PFSK-1 (cell line): ENCODE measurements around the gene OXER1.

Experiments
- FOXP2 ChIP-seq: optimal IDR thresholded peaks from 2 replicates; pipeline ENCODE3; 2011; ENCODE audit warnings: borderline replicate concordance, control low read depth, inconsistent platforms; ENCODE audit not compliant: insufficient read depth; ENCODE audit errors: extremely low read length, extremely low read depth
- POLR2AphosphoS5 ChIP-seq: IDR thresholded peaks from 2 replicates; pipeline ENCODE4 v1.6.1; 2012; ENCODE audit warnings: low read depth, mild to moderate bottlenecking, control low read depth, low read length, moderate library complexity
- SIN3A ChIP-seq: IDR thresholded peaks from 2 replicates; pipeline ENCODE4 v1.6.1; 2012; ENCODE audit warnings: mild to moderate bottlenecking, low read length, moderate library complexity, borderline replicate concordance; ENCODE audit not compliant: insufficient read depth
- TAF1 ChIP-seq: IDR thresholded peaks from 2 replicates; pipeline ENCODE4 v1.6.1; 2012; ENCODE audit warnings: low read length, control low read depth, borderline replicate concordance; ENCODE audit not compliant: insufficient read depth
- TF ChIP-seq, protein P1 (sequence below), 2 experiments: IDR thresholded peaks; 2 replicates each; pipeline versions ENCODE4 v1.6.1 to v1.8.0; 2011 to 2012; ENCODE audit warnings: low read depth in 2 of 2, low read length in 2 of 2, control low read depth in 1 of 2, inconsistent platforms in 1 of 2, mild to moderate bottlenecking in 1 of 2, moderate library complexity in 1 of 2; ENCODE audit not compliant: insufficient read depth in 1 of 2

Gene OXER1

DNA sequence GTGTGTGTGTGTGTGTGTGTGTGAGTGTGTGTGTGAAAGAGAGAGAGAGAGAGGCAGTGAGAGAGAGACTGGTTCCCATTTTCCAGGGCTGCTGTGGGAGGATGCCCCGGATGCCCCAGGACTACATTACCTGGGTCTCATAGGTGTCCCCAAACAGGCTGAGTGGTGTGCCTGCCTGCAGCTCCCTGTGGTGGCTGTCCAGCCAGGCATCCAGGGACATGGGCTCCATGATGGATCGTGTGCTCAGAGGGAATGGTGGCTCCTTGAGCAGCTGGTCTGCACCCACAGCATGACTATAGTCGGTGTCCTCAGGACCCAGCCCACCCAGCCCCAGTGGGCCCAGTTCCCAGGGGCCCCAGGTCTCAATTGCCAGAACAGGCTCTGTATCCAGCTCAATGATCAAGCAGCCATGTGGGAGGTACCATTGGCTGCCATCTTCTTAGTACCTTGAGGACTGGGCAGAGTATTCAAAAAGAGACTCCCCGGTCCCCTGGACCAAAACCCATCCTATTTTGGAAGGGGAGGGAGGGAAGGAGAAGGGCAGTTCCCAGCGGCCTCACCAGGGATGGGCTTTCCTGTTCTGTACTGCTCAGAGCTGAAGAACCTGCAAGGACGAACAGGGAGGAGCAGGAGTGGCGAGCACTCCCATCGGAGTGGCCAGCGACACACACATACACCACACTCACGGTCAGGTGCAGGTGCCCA lies 5.8 kb upstream of the OXER1 start:
- TF ChIP-seq, protein P1, sequence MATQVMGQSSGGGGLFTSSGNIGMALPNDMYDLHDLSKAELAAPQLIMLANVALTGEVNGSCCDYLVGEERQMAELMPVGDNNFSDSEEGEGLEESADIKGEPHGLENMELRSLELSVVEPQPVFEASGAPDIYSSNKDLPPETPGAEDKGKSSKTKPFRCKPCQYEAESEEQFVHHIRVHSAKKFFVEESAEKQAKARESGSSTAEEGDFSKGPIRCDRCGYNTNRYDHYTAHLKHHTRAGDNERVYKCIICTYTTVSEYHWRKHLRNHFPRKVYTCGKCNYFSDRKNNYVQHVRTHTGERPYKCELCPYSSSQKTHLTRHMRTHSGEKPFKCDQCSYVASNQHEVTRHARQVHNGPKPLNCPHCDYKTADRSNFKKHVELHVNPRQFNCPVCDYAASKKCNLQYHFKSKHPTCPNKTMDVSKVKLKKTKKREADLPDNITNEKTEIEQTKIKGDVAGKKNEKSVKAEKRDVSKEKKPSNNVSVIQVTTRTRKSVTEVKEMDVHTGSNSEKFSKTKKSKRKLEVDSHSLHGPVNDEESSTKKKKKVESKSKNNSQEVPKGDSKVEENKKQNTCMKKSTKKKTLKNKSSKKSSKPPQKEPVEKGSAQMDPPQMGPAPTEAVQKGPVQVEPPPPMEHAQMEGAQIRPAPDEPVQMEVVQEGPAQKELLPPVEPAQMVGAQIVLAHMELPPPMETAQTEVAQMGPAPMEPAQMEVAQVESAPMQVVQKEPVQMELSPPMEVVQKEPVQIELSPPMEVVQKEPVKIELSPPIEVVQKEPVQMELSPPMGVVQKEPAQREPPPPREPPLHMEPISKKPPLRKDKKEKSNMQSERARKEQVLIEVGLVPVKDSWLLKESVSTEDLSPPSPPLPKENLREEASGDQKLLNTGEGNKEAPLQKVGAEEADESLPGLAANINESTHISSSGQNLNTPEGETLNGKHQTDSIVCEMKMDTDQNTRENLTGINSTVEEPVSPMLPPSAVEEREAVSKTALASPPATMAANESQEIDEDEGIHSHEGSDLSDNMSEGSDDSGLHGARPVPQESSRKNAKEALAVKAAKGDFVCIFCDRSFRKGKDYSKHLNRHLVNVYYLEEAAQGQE (IDR thresholded peaks at IDR 0.05; ENCODE audit: insufficient read depth in 1 of 2, low read depth in 2 of 2, low read length in 2 of 2) = no peak
- no peak for TF ChIP-seq POLR2AphosphoS5
- TF ChIP-seq SIN3A = no peak
- TF ChIP-seq TAF1 = no peak
- TF ChIP-seq FOXP2 = no peak

- TF ChIP-seq TAF1 = no peak
- TF ChIP-seq, protein P1 (IDR thresholded peaks at IDR 0.05; ENCODE audit: insufficient read depth in 1 of 2, low read depth in 2 of 2, low read length in 2 of 2) = no peak
- no peak for TF ChIP-seq SIN3A
- TF ChIP-seq FOXP2 = no peak
- no peak for TF ChIP-seq POLR2AphosphoS5
These were observed 4.8 kb upstream of the OXER1 start for GRCh38 chr2:42768706-42769256.

DNA sequence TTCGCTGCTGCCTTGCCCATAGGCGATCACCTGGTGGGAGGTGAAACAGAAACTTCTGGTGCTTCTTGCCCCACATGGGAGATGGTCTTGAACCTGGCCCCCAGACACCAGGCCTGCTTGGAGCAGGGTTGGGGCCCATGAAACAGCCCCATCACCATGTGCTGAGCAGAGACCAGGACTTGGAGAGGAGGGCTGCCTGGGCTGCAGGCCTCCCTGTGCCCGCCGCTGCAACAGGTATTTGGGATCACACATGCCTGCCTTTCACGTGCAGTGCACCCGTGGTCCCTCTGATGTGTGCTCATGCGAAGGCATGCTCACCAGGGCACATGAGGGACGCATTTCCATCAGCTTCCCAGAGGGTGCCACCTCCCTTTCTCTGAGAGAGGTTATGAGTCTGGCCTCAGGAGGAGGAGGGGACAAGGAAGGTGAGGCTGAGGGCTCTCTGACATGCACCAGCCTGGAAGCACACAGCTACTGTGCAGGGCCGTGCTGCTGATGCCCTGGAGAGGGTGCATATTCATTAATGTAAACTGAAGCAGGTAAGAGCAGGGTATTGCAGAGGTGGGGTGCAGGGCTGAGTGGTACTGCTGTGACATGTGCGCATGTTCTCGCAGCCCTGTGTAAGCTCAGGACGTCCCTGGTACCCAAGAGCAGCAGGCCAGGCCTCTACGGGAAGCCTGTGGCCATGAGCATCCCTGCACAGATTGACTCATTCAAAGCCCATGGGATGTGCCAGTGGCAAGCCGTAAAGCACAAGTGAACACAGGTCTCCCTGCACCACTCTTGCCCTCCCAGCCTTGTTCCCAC lies 4.2 kb upstream of the OXER1 start:
- no peak for TF ChIP-seq TAF1
- TF ChIP-seq POLR2AphosphoS5 = no peak
- no peak for TF ChIP-seq SIN3A
- TF ChIP-seq FOXP2 = no peak
- TF ChIP-seq, protein P1 (IDR thresholded peaks at IDR 0.05; ENCODE audit: insufficient read depth in 1 of 2, low read depth in 2 of 2, low read length in 2 of 2) = no peak

- no peak for TF ChIP-seq TAF1
- no peak for TF ChIP-seq SIN3A
- no peak for TF ChIP-seq POLR2AphosphoS5
- TF ChIP-seq, protein P1 (IDR thresholded peaks at IDR 0.05; ENCODE audit: insufficient read depth in 1 of 2, low read depth in 2 of 2, low read length in 2 of 2) = no peak
- no peak for TF ChIP-seq FOXP2
These were observed 3.4 kb upstream of the OXER1 start for GRCh38 chr2:42767080-42767898.
